GM12801 (cell line): Measurements from ENCODE around the gene STXBP4.

ENCODE experiments used
- CTCF ChIP-seq: IDR thresholded peaks from one replicate; pipeline ENCODE4 v1.5.1; 2011; ENCODE audit warnings: control low read depth; ENCODE audit not compliant: insufficient read length; ENCODE audit errors: extremely low read depth

STXBP4 gene

GRCh38 chr17:54971147-54971546, 2.6 kb downstream of the STXBP4 start:
- no peak for TF ChIP-seq CTCF

GRCh38 chr17:54971901-54972300, 3.3 kb downstream of the STXBP4 start:
- TF ChIP-seq CTCF: no peak

GRCh38 chr17:54972406-54973138, 4.0 kb downstream of the STXBP4 start:
- TF ChIP-seq CTCF: no peak

- TF ChIP-seq CTCF: no peak
Observed at GRCh38 chr17:54974759-54975158, 6.2 kb downstream of the STXBP4 start.

- TF ChIP-seq CTCF: no peak
Observed at GRCh38 chr17:54976316-54976715, 7.8 kb downstream of the STXBP4 start.

- no peak for TF ChIP-seq CTCF
Observed at GRCh38 chr17:54977744-54978143, 9.2 kb downstream of the STXBP4 start.

- no peak for TF ChIP-seq CTCF
Observed at GRCh38 chr17:54979657-54980056, 11.1 kb downstream of the STXBP4 start.
